Urinary bladder (tissue), 4 donors: ENCODE data around the gene JAKMIP1. TPM values are rescaled to one million over a fixed set of nuclear protein-coding genes. Genes with fewer than 3 reads are reported as not detected.

Experiments used
- DNase-seq: peaks from one replicate; pipeline ENCODE4 v3.0.0-alpha.2; 2015; ENCODE audit errors: extremely low spot score
- H3K27ac ChIP-seq: one replicate; pipeline ENCODE4 v1.5.1; 2013; ENCODE audit warnings: low read depth, mild to moderate bottlenecking, moderate library complexity
- H3K36me3 ChIP-seq: one replicate; pipeline ENCODE4 v1.6.1; 2013; ENCODE audit warnings: mild to moderate bottlenecking, moderate library complexity; ENCODE audit not compliant: insufficient read depth
- H3K4me1 ChIP-seq: one replicate; pipeline ENCODE4 v1.6.1; 2013; ENCODE audit warnings: mild to moderate bottlenecking, moderate library complexity; ENCODE audit not compliant: insufficient read depth
- H3K4me3 ChIP-seq: one replicate; pipeline ENCODE4 v1.5.1; 2013; ENCODE audit warnings: low read depth, low read length
- WGBS: extraction: QIAGEN DNeasy Blood & Tissue Kit; methylation state at CpG from one replicate; pipeline ENCODE4 v1.1.7; 2013; 5-methylcytosine and 5-hydroxymethylcytosine counted together
- polyA plus RNA-seq: library from polyadenylated mRNA; stranded (reverse); fragments of 200-250 nt; gene quantifications from one replicate; pipeline ENCODE4 v1.2.3, GENCODE V29; 2013
- total RNA-seq: library from RNA; depleted of rRNA; stranded (reverse); fragments of >200 nt; gene quantifications from one replicate; pipeline ENCODE4 v1.2.3, GENCODE V29; 2014
- donor health status: healthy with polysubstance abuse.
- donor health status: healthy.

Gene JAKMIP1
- total and polyA plus RNA-seq, 2 donors: 0.58 to 0.61 TPM

GRCh38 chr4:6029254-6029653 lies 171.1 kb downstream of the JAKMIP1 start:
- DNase-seq: no peak
- 72% methylated on average over 6 of the region's 6 CpGs for WGBS
- H3K4me1 ChIP-seq: no peaks in the 10 kb centered on the region
- no peaks in the 10 kb centered on the region for H3K36me3 ChIP-seq
- H3K4me3 ChIP-seq: no peak overlapping the region
- no peak overlapping the region for H3K27ac ChIP-seq

GRCh38 chr4:6028168-6028567 lies 172.2 kb downstream of the JAKMIP1 start:
- Histone ChIP-seq H3K4me1 (no peaks in the 10 kb centered on the region), H3K36me3 (no peaks in the 10 kb centered on the region), H3K4me3 (no peak overlapping the region), H3K27ac (no peak overlapping the region)
- 70% methylated on average over 10 of the region's 10 CpGs for WGBS
- no peak for DNase-seq

GRCh38 chr4:6027392-6027791 lies 173.0 kb downstream of the JAKMIP1 start:
- Histone ChIP-seq H3K4me3 (no peak overlapping the region), H3K36me3 (no peaks in the 10 kb centered on the region), H3K27ac (no peak overlapping the region), H3K4me1 (no peaks in the 10 kb centered on the region)
- 76% methylated on average over 9 of the region's 9 CpGs for WGBS
- DNase-seq: no peak

GRCh38 chr4:6024313-6024960 lies 175.9 kb downstream of the JAKMIP1 start:
- 57% methylated on average over 20 of the region's 20 CpGs for WGBS
- no peak for DNase-seq
- H3K4me1 ChIP-seq: no peaks in the 10 kb centered on the region
- H3K4me3 ChIP-seq: no peak overlapping the region
- no peak overlapping the region for H3K27ac ChIP-seq
- no peaks in the 10 kb centered on the region for H3K36me3 ChIP-seq

- 73% methylated on average over 10 of the region's 10 CpGs for WGBS
- DNase-seq: no peak
- Histone ChIP-seq H3K27ac (no peak overlapping the region), H3K4me3 (no peak overlapping the region), H3K36me3 (no peaks in the 10 kb centered on the region), H3K4me1 (no peaks in the 10 kb centered on the region)
These were observed 176.6 kb downstream of the JAKMIP1 start for GRCh38 chr4:6023731-6024130.

GRCh38 chr4:6022607-6023288 lies 177.6 kb downstream of the JAKMIP1 start:
- H3K27ac ChIP-seq: no peak overlapping the region
- H3K36me3 ChIP-seq: no peaks in the 10 kb centered on the region
- no peak overlapping the region for H3K4me3 ChIP-seq
- no peak for DNase-seq
- WGBS: 85% methylated on average over 30 of the region's 30 CpGs
- no peaks in the 10 kb centered on the region for H3K4me1 ChIP-seq

- Histone ChIP-seq H3K36me3 (no peaks in the 10 kb centered on the region), H3K27ac (no peak overlapping the region), H3K4me3 (no peak overlapping the region), H3K4me1 (no peaks in the 10 kb centered on the region)
- no peak for DNase-seq
- 74% methylated on average over 20 of the region's 20 CpGs for WGBS
These were observed 178.3 kb downstream of the JAKMIP1 start for GRCh38 chr4:6021831-6022606.

- Histone ChIP-seq H3K27ac (no peak overlapping the region), H3K4me1 (no peaks in the 10 kb centered on the region), H3K4me3 (no peak overlapping the region), H3K36me3 (no peaks in the 10 kb centered on the region)
- whole genome bisulfite sequencing: 82% methylated on average over 8 of the region's 8 CpGs
- DNase-seq: no peak
These were observed 179.7 kb downstream of the JAKMIP1 start for GRCh38 chr4:6020613-6021012.

- WGBS: 33% methylated on average over 22 of the region's 22 CpGs
- DNase-seq: peak; percentile 18
- Histone ChIP-seq H3K4me1 (no peaks in the 10 kb centered on the region), H3K36me3 (no peaks in the 10 kb centered on the region), H3K4me3 (no peak overlapping the region), H3K27ac (no peak overlapping the region)
These were observed 180.8 kb downstream of the JAKMIP1 start for GRCh38 chr4:6019316-6020263.

- DNase-seq: no peak
- H3K4me1 ChIP-seq: no peaks in the 10 kb centered on the region
- H3K4me3 ChIP-seq: no peak within 1 kb of the TSS
- 68% methylated on average over 8 of the region's 8 CpGs for WGBS
- no peaks in the 10 kb centered on the region for H3K36me3 ChIP-seq
- H3K27ac ChIP-seq: no peak within 1 kb of the TSS
These were observed 182.0 kb downstream of the JAKMIP1 start, which contains the start of gene C4orf50 for GRCh38 chr4:6018331-6018730. C4orf50 (minus strand) TSS chr4:6018431.

- no peaks in the 10 kb centered on the region for H3K4me1 ChIP-seq
- H3K27ac ChIP-seq: no peak overlapping the region
- 89% methylated on average over 11 of the region's 11 CpGs for WGBS
- no peak for DNase-seq
- H3K4me3 ChIP-seq: no peak overlapping the region
- no peaks in the 10 kb centered on the region for H3K36me3 ChIP-seq
These were observed 182.5 kb downstream of the JAKMIP1 start for GRCh38 chr4:6017800-6018199.

- H3K27ac ChIP-seq: no peak overlapping the region
- H3K4me3 ChIP-seq: no peak overlapping the region
- 63% methylated on average over 10 of the region's 10 CpGs for WGBS
- no peak for DNase-seq
- no peaks in the 10 kb centered on the region for H3K36me3 ChIP-seq
- H3K4me1 ChIP-seq: no peaks in the 10 kb centered on the region
These were observed 183.3 kb downstream of the JAKMIP1 start for GRCh38 chr4:6017030-6017429.

- DNase-seq: no peak
- WGBS: 79% methylated on average over 12 of the region's 12 CpGs
- Histone ChIP-seq H3K27ac (no peak overlapping the region), H3K4me1 (no peaks in the 10 kb centered on the region), H3K36me3 (no peaks in the 10 kb centered on the region), H3K4me3 (no peak overlapping the region)
These were observed 186.8 kb downstream of the JAKMIP1 start for GRCh38 chr4:6013564-6013963.
